Suprapubic skin (tissue), 4 donors: ENCODE data around the gene TRIAP1. TPM values are rescaled to one million over a fixed set of nuclear protein-coding genes. Genes with fewer than 3 reads are reported as not detected.

Experiments used
- DNase-seq, 2 donors: peaks; one replicate each; pipeline ENCODE4 v3.0.0-alpha.2; 2019; ENCODE audit warnings: low spot score in 2 of 2
- H3K27ac ChIP-seq: fragments of 200-600 bp; sonication (generic); one replicate; pipeline ENCODE4 v1.5.1; 2019
- H3K27me3 ChIP-seq: fragments of 200-600 bp; sonication (generic); one replicate; pipeline ENCODE4 v1.5.1; 2019
- H3K36me3 ChIP-seq: fragments of 200-600 bp; sonication (generic); one replicate; pipeline ENCODE4 v1.5.1; 2019
- H3K4me1 ChIP-seq: fragments of 200-600 bp; sonication (generic); one replicate; pipeline ENCODE4 v1.5.1; 2019
- H3K4me3 ChIP-seq: fragments of 200-600 bp; sonication (generic); one replicate; pipeline ENCODE4 v1.5.1; 2019; ENCODE audit warnings: mild to moderate bottlenecking
- H3K9me3 ChIP-seq: fragments of 200-600 bp; sonication (generic); one replicate; pipeline ENCODE4 v1.5.1; 2019
- EP300 ChIP-seq: sonication (generic); formaldehyde crosslinking; IDR thresholded peaks from one replicate; pipeline ENCODE4 v1.6.1; 2017; ENCODE audit warnings: antibody characterized with exemption
- POLR2A ChIP-seq, 2 donors: fragments of 450-650 bp; IDR thresholded peaks; one replicate each; pipeline ENCODE4 v1.6.1; 2017; ENCODE audit warnings: antibody characterized with exemption in 2 of 2, mild to moderate bottlenecking in 2 of 2, moderate library complexity in 2 of 2
- POLR2AphosphoS5 ChIP-seq, 3 donors: sonication (generic); formaldehyde crosslinking; IDR thresholded peaks; one replicate each; pipeline ENCODE4 v1.6.1; 2017; ENCODE audit warnings: antibody characterized with exemption in 3 of 3
- WGBS: methylation state at CpG from one replicate; pipeline ENCODE4 v1.1.5; 2018; 5-methylcytosine and 5-hydroxymethylcytosine counted together
- total RNA-seq, 4 donors: library from RNA; depleted of rRNA; stranded (reverse); fragments of >200 nt; gene quantifications; one replicate each; pipeline ENCODE4 v1.1.0, GENCODE V29; 2016
- TF ChIP-seq, protein P1 (sequence below), 2 donors: fragments of 200-600 bp in 1 of 2; fragments of 450-650 bp in 1 of 2; sonication (generic) in 1 of 2; IDR thresholded peaks; one replicate each; pipeline ENCODE4 v1.5.1; 2016 to 2019; ENCODE audit warnings: antibody characterized with exemption in 2 of 2, mild to moderate bottlenecking in 1 of 2, moderate library complexity in 1 of 2

The TRIAP1 gene
- total RNA-seq, 4 donors from 2014 or later, result 9.7 to 22.9 (median 17.4) TPM

DNA sequence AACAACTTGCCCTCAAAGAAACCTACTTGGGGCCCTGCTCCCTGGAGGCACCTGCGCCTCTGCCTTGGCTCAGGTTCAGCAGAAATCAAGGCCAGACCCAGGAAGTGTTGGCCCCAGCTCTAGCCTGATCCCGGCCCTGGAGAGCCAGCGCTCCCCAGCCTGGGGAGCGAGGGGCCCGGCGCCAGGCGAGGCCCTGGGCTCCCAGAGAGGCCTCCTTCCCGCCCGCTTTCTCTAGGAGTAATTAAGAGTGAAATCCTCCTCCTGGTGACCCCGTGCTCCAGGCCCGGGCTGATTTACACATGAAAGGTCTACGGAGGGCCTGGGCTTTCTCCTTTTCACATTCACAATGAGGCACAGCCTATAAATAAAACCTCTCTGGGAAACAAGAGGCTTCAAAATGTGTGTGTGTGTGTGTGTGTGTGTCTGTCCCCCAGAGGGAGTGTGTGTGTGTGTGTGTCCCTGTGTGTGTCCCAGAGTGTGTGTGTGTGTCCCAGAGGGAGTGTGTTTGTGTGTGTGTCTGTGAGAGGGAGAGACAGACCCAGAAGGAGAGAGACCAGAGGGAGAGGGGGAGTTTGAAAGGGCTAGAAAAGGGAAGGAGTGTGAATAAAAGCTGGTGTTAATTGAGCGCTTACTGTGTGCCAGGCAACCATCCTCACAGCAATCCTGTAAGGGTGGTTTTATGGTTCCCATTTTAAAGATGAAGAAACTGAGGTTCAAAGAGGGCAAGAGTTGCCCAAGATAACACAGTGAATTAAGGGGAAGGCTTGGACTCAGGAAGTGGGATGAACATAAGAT is 32.1 kb downstream of the TRIAP1 start:
- H3K27me3 ChIP-seq, result peaks cover 5% of the 10 kb centered on the region
- no peaks in the 10 kb centered on the region for H3K36me3 ChIP-seq
- H3K27ac ChIP-seq, result no peak overlapping the region
- H3K4me3 ChIP-seq, result no peak overlapping the region
- DNase-seq, result no peak
- no peaks in the 10 kb centered on the region for H3K9me3 ChIP-seq
- TF ChIP-seq POLR2AphosphoS5 (IDR thresholded peaks at IDR 0.05) (no peak), POLR2A (IDR thresholded peaks at IDR 0.05) (no peak), EP300 (no peak)
- TF ChIP-seq, protein P1, sequence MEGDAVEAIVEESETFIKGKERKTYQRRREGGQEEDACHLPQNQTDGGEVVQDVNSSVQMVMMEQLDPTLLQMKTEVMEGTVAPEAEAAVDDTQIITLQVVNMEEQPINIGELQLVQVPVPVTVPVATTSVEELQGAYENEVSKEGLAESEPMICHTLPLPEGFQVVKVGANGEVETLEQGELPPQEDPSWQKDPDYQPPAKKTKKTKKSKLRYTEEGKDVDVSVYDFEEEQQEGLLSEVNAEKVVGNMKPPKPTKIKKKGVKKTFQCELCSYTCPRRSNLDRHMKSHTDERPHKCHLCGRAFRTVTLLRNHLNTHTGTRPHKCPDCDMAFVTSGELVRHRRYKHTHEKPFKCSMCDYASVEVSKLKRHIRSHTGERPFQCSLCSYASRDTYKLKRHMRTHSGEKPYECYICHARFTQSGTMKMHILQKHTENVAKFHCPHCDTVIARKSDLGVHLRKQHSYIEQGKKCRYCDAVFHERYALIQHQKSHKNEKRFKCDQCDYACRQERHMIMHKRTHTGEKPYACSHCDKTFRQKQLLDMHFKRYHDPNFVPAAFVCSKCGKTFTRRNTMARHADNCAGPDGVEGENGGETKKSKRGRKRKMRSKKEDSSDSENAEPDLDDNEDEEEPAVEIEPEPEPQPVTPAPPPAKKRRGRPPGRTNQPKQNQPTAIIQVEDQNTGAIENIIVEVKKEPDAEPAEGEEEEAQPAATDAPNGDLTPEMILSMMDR (IDR thresholded peaks at IDR 0.05), result no peak
- 46% methylated on average over 13 of the region's 13 CpGs for WGBS
- no peaks in the 10 kb centered on the region for H3K4me1 ChIP-seq

DNA sequence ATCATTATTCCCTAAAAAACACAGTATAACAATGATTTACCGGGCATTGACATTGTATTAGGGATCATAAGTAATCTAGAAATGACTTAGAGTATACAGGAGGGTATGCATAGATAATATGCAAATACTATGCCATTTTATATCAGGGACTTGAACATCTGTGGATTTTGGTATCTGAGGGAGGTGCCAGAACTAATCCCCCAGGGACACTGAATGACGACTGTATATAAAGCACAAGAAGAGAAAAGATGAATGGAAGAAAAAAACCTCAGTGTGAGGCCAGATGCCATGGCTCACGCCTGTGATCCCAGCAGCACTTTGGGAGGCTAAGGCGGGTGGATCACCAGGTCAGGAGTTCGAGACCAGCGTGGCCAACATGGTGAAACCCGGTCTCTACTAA is 33.8 kb downstream of the TRIAP1 start:
- no peak for DNase-seq
- 79% methylated on average over 7 of the region's 7 CpGs for WGBS

DNA sequence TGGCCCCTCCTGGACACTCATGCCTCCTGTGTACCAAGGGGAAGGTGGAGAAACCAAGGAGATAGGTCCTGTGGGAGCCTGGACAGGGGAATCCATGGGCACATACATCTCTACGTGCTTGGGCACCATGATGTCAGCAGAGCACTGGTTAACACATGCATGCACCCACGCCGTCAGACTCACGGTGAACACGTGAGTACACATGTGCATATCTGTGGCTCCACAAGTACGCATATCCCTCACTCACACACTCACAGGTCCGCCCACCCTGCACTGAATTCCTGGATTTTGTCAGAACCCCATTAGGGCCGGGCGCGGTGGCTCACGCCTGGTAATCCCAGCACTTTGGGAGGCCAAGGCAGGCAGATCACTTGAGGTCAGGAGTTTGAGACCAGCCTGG is 37.4 kb downstream of the TRIAP1 start:
- Histone ChIP-seq H3K4me3 (no peak overlapping the region), H3K9me3 (no peaks in the 10 kb centered on the region), H3K36me3 (no peaks in the 10 kb centered on the region), H3K27me3 (peaks cover under 1% of the 10 kb centered on the region), H3K4me1 (no peaks in the 10 kb centered on the region), H3K27ac (no peak overlapping the region)
- no peak for TF ChIP-seq POLR2A (IDR thresholded peaks at IDR 0.05)
- no peak for DNase-seq
- WGBS, result 98% methylated on average over 8 of the region's 11 CpGs

More for the DNA sequence above, 33.8 kb downstream of the TRIAP1 start:
- Histone ChIP-seq H3K4me3 (no peak overlapping the region), H3K4me1 (no peaks in the 10 kb centered on the region), H3K27me3 (peaks cover 3% of the 10 kb centered on the region), H3K36me3 (no peaks in the 10 kb centered on the region), H3K9me3 (no peaks in the 10 kb centered on the region), H3K27ac (no peak overlapping the region)
- no peak for TF ChIP-seq POLR2A (IDR thresholded peaks at IDR 0.05)
- TF ChIP-seq POLR2AphosphoS5 (IDR thresholded peaks at IDR 0.05), result no peak
- TF ChIP-seq, protein P1 (IDR thresholded peaks at IDR 0.05), result no peak
- no peak for TF ChIP-seq EP300

DNA sequence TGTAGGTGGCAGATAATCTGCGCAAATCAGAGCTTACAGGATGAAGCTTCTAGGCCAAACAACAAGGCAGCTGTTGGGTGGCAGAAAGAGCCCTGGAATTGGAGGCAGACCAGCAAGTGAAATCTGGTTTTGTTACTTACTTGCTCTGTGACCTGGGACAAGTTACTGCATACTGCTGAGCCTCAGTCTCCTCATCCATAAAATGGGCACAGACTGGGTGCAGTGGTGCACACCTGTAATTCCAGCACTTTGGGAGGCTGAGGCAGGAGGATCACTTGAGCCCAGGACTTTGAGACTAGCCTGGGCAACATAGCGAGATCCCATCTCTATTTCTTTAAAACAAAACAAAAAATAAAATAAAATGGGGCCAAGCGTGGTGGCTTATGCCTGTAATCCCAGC is 39.6 kb downstream of the TRIAP1 start:
- DNase-seq, result no peak
- TF ChIP-seq POLR2A (IDR thresholded peaks at IDR 0.05) (no peak), EP300 (no peak), POLR2AphosphoS5 (IDR thresholded peaks at IDR 0.05) (no peak)
- TF ChIP-seq, protein P1 (IDR thresholded peaks at IDR 0.05), result no peak
- 93% methylated on average over 3 of the region's 3 CpGs for WGBS
- Histone ChIP-seq H3K4me1 (no peaks in the 10 kb centered on the region), H3K9me3 (no peaks in the 10 kb centered on the region), H3K27ac (no peak overlapping the region), H3K36me3 (no peaks in the 10 kb centered on the region), H3K4me3 (no peak overlapping the region), H3K27me3 (no peaks in the 10 kb centered on the region)

DNA sequence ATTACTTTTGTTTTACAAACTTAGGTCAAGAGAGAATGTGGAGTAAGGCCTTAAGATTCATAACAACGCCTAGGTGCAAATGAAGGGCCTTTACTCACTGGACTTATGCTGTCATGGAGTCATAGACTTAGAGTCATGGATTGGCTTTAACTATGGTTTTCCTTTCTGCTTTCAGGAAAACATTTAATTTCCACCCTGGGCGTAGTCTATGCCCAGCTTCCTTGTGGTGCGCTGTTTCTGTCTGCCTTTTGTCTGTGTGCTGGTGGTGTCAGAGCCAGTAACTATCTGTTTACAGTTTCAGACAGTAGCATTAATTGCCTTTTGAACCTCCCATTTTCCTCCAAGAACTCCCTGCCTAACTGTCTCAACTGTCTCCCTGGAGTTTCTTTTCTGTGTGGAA is 40.1 kb downstream of the TRIAP1 start:
- TF ChIP-seq EP300, result no peak
- TF ChIP-seq POLR2A (IDR thresholded peaks at IDR 0.05), result no peak
- TF ChIP-seq POLR2AphosphoS5 (IDR thresholded peaks at IDR 0.05), result no peak
- TF ChIP-seq, protein P1 (IDR thresholded peaks at IDR 0.05), result no peak
- Histone ChIP-seq H3K4me3 (no peak overlapping the region), H3K9me3 (no peaks in the 10 kb centered on the region), H3K27ac (no peak overlapping the region), H3K36me3 (no peaks in the 10 kb centered on the region), H3K27me3 (no peaks in the 10 kb centered on the region), H3K4me1 (no peaks in the 10 kb centered on the region)
- DNase-seq, result no peak
- WGBS, result 85% methylated on average over 3 of the region's 3 CpGs
